ENCODE results near the gene LRRC27.

Gene LRRC27

DNA sequence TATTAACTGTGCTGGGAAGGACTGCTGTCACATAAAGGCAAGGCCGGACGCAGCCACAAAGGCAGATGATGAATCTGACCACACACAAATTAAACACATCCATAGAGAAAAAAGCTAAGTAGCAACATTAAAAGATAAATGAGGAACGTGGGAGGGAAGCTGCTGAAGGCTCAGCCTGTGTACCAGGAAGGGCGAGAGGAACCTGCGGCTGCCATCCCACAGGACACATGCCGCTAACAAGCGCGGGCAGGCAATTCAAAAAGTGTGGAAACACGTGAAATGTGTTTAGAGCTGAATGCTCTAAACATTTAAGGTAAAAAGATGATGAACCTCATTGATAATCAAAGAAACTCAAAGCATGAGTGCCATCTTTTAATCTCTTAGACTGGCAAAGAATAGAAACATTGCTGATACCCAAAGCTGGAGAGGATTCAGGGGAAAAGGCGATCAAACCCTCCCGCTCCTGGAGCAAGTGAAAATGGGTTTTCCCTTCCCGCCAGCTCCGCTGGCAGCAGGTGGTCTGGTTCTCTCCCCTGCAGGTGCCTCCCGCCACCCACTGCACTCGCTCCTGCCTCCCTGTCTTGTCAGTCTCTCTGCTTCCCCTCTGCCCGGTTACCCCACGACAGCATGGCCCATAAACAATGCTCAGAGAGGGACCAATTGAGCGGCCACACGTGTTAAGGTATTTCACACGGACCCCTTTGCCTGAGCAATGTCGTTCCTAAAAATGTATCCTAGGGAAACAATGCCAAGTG is 28.5 kb upstream of the LRRC27 start:
- no peak overlapping the region for H3K4me2 ChIP-seq (ENCODE audit: low read length)
- H3K9ac ChIP-seq (ENCODE audit: low read depth, low read length) = no peak overlapping the region
- H3K36me3 ChIP-seq (ENCODE audit: insufficient read depth, low read length) = no peaks in the 10 kb centered on the region
- peaks cover 5% of the 10 kb centered on the region for H3K27me3 ChIP-seq (ENCODE audit: control insufficient read depth, insufficient read depth, low read length)
- no peak overlapping the region for H3K4me3 ChIP-seq (ENCODE audit: low read length)
- peaks cover 7% of the 10 kb centered on the region for H3K4me1 ChIP-seq (ENCODE audit: control insufficient read depth, insufficient read depth, low read length)
- no peaks in the 10 kb centered on the region for H3K9me3 ChIP-seq (replicated peaks; ENCODE audit: low read length)

DNA sequence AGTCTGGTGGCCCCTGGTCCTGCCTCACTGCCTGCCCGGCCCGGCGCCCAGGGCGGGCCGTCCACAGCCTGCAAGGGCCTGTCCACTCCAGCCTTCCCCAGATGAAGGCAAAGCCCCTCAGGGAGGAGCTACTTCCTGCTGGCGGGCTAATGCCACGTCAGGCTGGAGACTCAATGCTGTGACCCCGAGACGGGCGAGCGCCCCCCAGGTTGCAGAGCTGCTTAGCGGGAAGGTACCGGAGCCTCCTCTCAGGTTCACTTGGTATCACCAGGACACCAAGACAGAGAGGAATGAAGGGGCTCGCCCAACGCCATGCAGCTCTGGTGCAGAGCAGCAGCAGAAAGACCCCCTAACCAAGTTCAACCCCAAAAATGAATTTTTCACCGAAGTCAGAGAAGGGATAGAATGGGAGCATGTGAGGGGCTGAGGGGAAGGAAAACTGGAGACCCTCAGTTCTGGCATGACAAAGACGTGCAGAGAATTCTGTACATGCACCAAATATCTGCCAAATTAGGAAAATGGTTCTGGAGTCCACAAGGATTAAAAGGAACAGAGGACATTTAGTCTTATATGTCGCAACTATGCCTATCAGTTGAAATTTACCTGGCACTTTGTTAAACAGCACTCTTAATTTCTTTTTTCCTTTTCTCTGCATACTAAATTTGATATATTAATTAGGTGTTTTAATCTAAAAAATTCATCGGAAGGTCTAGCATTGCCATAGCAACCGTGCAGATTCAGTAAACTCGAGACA is 27.1 kb upstream of the LRRC27 start:
- no peak overlapping the region for H3K4me2 ChIP-seq (ENCODE audit: low read length)
- no peak overlapping the region for H3K4me3 ChIP-seq (ENCODE audit: low read length)
- no peaks in the 10 kb centered on the region for H3K27me3 ChIP-seq (ENCODE audit: control insufficient read depth, insufficient read depth, low read length)
- peaks cover 14% of the 10 kb centered on the region for H3K4me1 ChIP-seq (ENCODE audit: control insufficient read depth, insufficient read depth, low read length)
- H3K9ac ChIP-seq (ENCODE audit: low read depth, low read length) = no peak overlapping the region
- H3K36me3 ChIP-seq (ENCODE audit: insufficient read depth, low read length) = no peaks in the 10 kb centered on the region
- H3K9me3 ChIP-seq (replicated peaks; ENCODE audit: low read length) = no peaks in the 10 kb centered on the region

- Histone ChIP-seq H3K4me2 (ENCODE audit: low read length) (no peak overlapping the region), H3K9ac (ENCODE audit: low read depth, low read length) (no peak overlapping the region), H3K36me3 (ENCODE audit: insufficient read depth, low read length) (no peaks in the 10 kb centered on the region), H3K9me3 (replicated peaks; ENCODE audit: low read length) (no peaks in the 10 kb centered on the region), H3K4me1 (ENCODE audit: control insufficient read depth, insufficient read depth, low read length) (peaks cover 14% of the 10 kb centered on the region), H3K27me3 (ENCODE audit: control insufficient read depth, insufficient read depth, low read length) (no peaks in the 10 kb centered on the region), H3K4me3 (ENCODE audit: low read length) (no peak overlapping the region)
Observed at GRCh38 chr10:132305654-132306342, 26.2 kb upstream of the LRRC27 start.

DNA sequence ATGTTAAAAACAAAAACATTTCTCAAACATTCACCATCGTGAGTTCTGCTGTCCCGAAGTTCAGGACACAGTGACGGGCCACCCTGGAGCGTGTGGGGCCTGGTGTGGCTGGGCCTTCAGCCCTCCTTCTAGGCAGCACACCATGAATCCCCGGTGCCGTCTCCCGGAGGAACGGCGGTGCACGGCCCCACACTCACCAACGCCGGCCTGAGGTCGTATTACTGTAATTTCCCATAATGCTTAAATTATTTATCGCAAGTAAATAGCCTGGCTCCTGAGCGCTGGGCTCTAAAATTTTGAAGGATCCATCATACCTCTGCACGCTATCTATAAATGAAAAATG is 25.7 kb upstream of the LRRC27 start:
- H3K4me1 ChIP-seq (ENCODE audit: control insufficient read depth, insufficient read depth, low read length) = peaks cover 14% of the 10 kb centered on the region
- no peaks in the 10 kb centered on the region for H3K36me3 ChIP-seq (ENCODE audit: insufficient read depth, low read length)
- H3K9ac ChIP-seq (ENCODE audit: low read depth, low read length) = no peak overlapping the region
- no peaks in the 10 kb centered on the region for H3K9me3 ChIP-seq (replicated peaks; ENCODE audit: low read length)
- H3K4me2 ChIP-seq (ENCODE audit: low read length) = peak overlapping the region; percentile 87
- no peaks in the 10 kb centered on the region for H3K27me3 ChIP-seq (ENCODE audit: control insufficient read depth, insufficient read depth, low read length)
- no peak overlapping the region for H3K4me3 ChIP-seq (ENCODE audit: low read length)

- Histone ChIP-seq H3K9me3 (replicated peaks; ENCODE audit: low read length) (no peaks in the 10 kb centered on the region), H3K27me3 (ENCODE audit: control insufficient read depth, insufficient read depth, low read length) (no peaks in the 10 kb centered on the region), H3K36me3 (ENCODE audit: insufficient read depth, low read length) (no peaks in the 10 kb centered on the region), H3K9ac (ENCODE audit: low read depth, low read length) (peak overlapping the region; percentile 57), H3K4me3 (ENCODE audit: low read length) (peak overlapping the region; percentile 79), H3K4me2 (ENCODE audit: low read length) (peak overlapping the region; percentile 87), H3K4me1 (ENCODE audit: control insufficient read depth, insufficient read depth, low read length) (peaks cover 14% of the 10 kb centered on the region)
Observed at GRCh38 chr10:132306864-132307751, 24.9 kb upstream of the LRRC27 start.

DNA sequence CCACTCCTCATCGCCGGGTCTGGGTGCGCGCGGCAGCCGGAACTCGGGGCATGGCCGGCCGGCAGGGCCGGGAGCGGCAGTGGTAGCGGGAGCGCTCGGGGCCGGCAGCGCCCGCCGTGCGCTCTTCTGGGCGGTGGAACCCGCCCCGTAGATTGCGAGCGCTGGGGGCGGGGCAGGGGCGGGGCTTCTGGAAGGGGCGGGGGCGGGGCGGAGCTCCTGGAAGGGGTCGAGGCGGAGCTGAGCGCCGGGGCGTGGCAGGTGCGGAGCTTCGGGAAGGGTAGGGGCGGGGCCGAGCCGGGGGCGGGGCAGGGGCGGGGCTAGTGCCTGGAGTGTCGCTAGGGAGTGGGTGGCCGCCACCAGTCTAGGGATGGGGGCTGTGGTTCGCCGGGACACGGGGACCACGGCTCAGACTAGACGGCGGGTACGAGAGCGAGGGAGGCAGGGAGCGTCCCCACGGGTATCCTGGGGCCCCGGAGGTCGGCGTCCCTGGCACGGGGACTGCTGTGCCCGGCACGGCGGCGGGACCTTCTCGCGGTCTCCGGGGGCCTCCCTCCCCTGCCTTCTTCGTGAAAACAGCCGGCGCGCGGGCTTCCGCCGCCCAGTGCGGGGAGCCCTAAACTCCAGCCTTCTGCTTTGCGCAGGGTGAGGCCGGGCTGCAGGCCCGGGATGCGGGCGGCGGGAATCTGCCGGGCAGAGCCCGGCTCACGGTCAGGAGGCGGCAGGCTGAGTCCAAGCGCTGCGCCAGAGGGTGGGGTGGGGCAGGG is 24.0 kb upstream of the LRRC27 start, which contains the start of gene STK32C:
STK32C (minus strand) TSS at position 128 of the 764 bp plus-strand sequence; CDS start at position 11, 117 bp downstream.
- H3K27me3 ChIP-seq (ENCODE audit: control insufficient read depth, insufficient read depth, low read length) = no peaks in the 10 kb centered on the region
- no peaks in the 10 kb centered on the region for H3K36me3 ChIP-seq (ENCODE audit: insufficient read depth, low read length)
- H3K9me3 ChIP-seq (replicated peaks; ENCODE audit: low read length) = no peaks in the 10 kb centered on the region
- H3K9ac ChIP-seq (ENCODE audit: low read depth, low read length) = peak within 1 kb of the TSS; percentile 83
- peak within 1 kb of the TSS; percentile 99 for H3K4me2 ChIP-seq (ENCODE audit: low read length)
- H3K4me3 ChIP-seq (ENCODE audit: low read length) = peak within 1 kb of the TSS; percentile 98
- peaks cover 14% of the 10 kb centered on the region for H3K4me1 ChIP-seq (ENCODE audit: control insufficient read depth, insufficient read depth, low read length)

DNA sequence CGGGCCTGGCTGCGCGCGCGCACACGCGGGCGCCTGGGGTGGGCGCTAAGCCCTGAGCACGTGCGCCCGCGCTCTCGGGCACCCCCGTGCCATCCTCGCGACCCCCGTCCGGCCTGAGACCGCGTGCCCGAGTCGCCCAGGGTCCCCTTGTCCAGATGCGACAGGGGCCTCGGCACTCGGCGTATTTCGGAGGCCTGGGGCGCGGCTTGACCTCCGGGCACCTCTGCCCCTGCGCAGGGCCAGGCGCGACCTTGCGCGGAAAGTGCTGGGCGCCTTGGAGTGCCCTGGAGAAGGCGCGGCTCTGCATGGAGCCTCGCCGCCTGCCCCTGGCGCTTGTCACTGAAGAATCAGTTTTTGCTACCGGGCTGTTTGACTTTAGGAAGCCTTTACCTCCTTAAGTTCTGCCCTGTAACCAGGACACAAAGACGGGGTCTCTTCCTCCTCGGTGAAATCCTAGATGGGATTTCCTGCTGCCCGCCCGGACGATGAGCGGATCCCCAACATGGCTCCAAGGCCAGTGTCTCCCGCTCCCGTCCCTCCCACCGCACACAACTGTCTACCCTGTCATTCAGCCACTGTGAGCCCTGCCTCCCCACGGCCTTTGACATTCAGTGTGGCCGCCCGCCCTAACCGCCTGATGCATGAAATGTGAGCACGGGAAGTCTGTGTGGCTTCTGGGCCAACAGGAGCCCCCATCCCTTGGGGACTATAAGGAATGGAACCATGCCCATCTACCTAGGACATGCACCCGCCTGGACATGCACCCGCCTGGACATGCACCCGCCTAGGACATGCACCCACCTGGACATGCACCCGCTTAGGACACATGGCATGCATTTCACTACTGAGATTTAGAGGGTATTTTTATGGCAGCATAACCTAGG is 23.2 kb upstream of the LRRC27 start:
- H3K4me2 ChIP-seq (ENCODE audit: low read length) = peak overlapping the region; percentile 99
- H3K9ac ChIP-seq (ENCODE audit: low read depth, low read length) = peak overlapping the region; percentile 83
- H3K36me3 ChIP-seq (ENCODE audit: insufficient read depth, low read length) = no peaks in the 10 kb centered on the region
- peaks cover 14% of the 10 kb centered on the region for H3K4me1 ChIP-seq (ENCODE audit: control insufficient read depth, insufficient read depth, low read length)
- no peaks in the 10 kb centered on the region for H3K9me3 ChIP-seq (replicated peaks; ENCODE audit: low read length)
- H3K4me3 ChIP-seq (ENCODE audit: low read length) = peak overlapping the region; percentile 98
- no peaks in the 10 kb centered on the region for H3K27me3 ChIP-seq (ENCODE audit: control insufficient read depth, insufficient read depth, low read length)

GRCh38 chr10:132309471-132309865 is 22.5 kb upstream of the LRRC27 start:
- no peaks in the 10 kb centered on the region for H3K27me3 ChIP-seq (ENCODE audit: control insufficient read depth, insufficient read depth, low read length)
- H3K9me3 ChIP-seq (replicated peaks; ENCODE audit: low read length) = no peaks in the 10 kb centered on the region

GRCh38 chr10:132309879-132310591 is 22.0 kb upstream of the LRRC27 start:
- Histone ChIP-seq H3K36me3 (ENCODE audit: insufficient read depth, low read length) (no peaks in the 10 kb centered on the region), H3K4me2 (ENCODE audit: low read length) (no peak overlapping the region), H3K4me3 (ENCODE audit: low read length) (no peak overlapping the region), H3K9me3 (replicated peaks; ENCODE audit: low read length) (no peaks in the 10 kb centered on the region), H3K9ac (ENCODE audit: low read depth, low read length) (no peak overlapping the region), H3K27me3 (ENCODE audit: control insufficient read depth, insufficient read depth, low read length) (no peaks in the 10 kb centered on the region), H3K4me1 (ENCODE audit: control insufficient read depth, insufficient read depth, low read length) (peaks cover 14% of the 10 kb centered on the region)

More at GRCh38 chr10:132309471-132309865, 22.5 kb upstream of the LRRC27 start:
- Histone ChIP-seq H3K36me3 (ENCODE audit: insufficient read depth, low read length) (no peaks in the 10 kb centered on the region), H3K4me1 (ENCODE audit: control insufficient read depth, insufficient read depth, low read length) (peaks cover 14% of the 10 kb centered on the region), H3K4me3 (ENCODE audit: low read length) (no peak overlapping the region), H3K4me2 (ENCODE audit: low read length) (no peak overlapping the region), H3K9ac (ENCODE audit: low read depth, low read length) (no peak overlapping the region)
